ENCODE data around the gene MYO1E. TPM values are rescaled to one million over a fixed set of nuclear protein-coding genes. Genes with fewer than 3 reads are reported as not detected.
"Not testable (repeated sequence)": the region's sequence is repeated elsewhere in the genome, so short reads cannot be mapped to it uniquely, and the experiment has no call there.

The MYO1E gene
- total RNA-seq, 2 experiments from 2014 or later, result 51.0 to 61.0 TPM

GRCh38 chr15:59171067-59171397 lies 201.6 kb downstream of the MYO1E start:
- DNase-seq, result no peak
- H3K27ac Mint-ChIP-seq, result no peak overlapping the region
- peaks cover 6% of the 10 kb centered on the region for H3K27me3 Mint-ChIP-seq
- H3K36me3 Mint-ChIP-seq, result peaks cover 2% of the 10 kb centered on the region
- no peak overlapping the region for H3K4me3 Mint-ChIP-seq
- peaks cover 9% of the 10 kb centered on the region for H3K4me1 Mint-ChIP-seq
- no peaks in the 10 kb centered on the region for H3K9me3 Mint-ChIP-seq

- H3K36me3 Mint-ChIP-seq, result peaks cover 2% of the 10 kb centered on the region
- H3K9me3 Mint-ChIP-seq, result no peaks in the 10 kb centered on the region
- H3K27me3 Mint-ChIP-seq, result peaks cover 3% of the 10 kb centered on the region
- H3K27ac Mint-ChIP-seq, result no peak overlapping the region
- peaks cover 9% of the 10 kb centered on the region for H3K4me1 Mint-ChIP-seq
- no peak overlapping the region for H3K4me3 Mint-ChIP-seq
- DNase-seq, result no peak
These were observed 202.2 kb downstream of the MYO1E start for GRCh38 chr15:59170295-59171066.

GRCh38 chr15:59169251-59169708 lies 203.4 kb downstream of the MYO1E start:
- Mint-ChIP-seq H3K27ac (peak overlapping the region; percentile 65), H3K36me3 (peaks cover 2% of the 10 kb centered on the region), H3K4me1 (peaks cover 9% of the 10 kb centered on the region)

GRCh38 chr15:59168536-59168935 lies 204.1 kb downstream of the MYO1E start:
- no peak overlapping the region for H3K4me3 Mint-ChIP-seq
- no peak for DNase-seq
- no peaks in the 10 kb centered on the region for H3K36me3 Mint-ChIP-seq
- no peaks in the 10 kb centered on the region for H3K9me3 Mint-ChIP-seq
- H3K27me3 Mint-ChIP-seq, result no peaks in the 10 kb centered on the region
- peaks cover 9% of the 10 kb centered on the region for H3K4me1 Mint-ChIP-seq
- no peak overlapping the region for H3K27ac Mint-ChIP-seq

More at GRCh38 chr15:59169251-59169708, 203.4 kb downstream of the MYO1E start:
- no peak for DNase-seq
- no peaks in the 10 kb centered on the region for H3K27me3 Mint-ChIP-seq
- H3K9me3 Mint-ChIP-seq, result no peaks in the 10 kb centered on the region
- H3K4me3 Mint-ChIP-seq, result no peak overlapping the region

GRCh38 chr15:59166601-59167265 lies 205.9 kb downstream of the MYO1E start:
- H3K4me1 Mint-ChIP-seq, result peaks cover 9% of the 10 kb centered on the region
- no peak overlapping the region for H3K4me3 Mint-ChIP-seq
- no peak for DNase-seq
- no peaks in the 10 kb centered on the region for H3K36me3 Mint-ChIP-seq
- no peak overlapping the region for H3K27ac Mint-ChIP-seq
- H3K27me3 Mint-ChIP-seq, result no peaks in the 10 kb centered on the region
- H3K9me3 Mint-ChIP-seq, result no peaks in the 10 kb centered on the region

- Mint-ChIP-seq H3K36me3 (no peaks in the 10 kb centered on the region), H3K27me3 (no peaks in the 10 kb centered on the region), H3K27ac (no peak overlapping the region), H3K4me1 (peaks cover 9% of the 10 kb centered on the region), H3K9me3 (no peaks in the 10 kb centered on the region), H3K4me3 (no peak overlapping the region)
- DNase-seq, result no peak
These were observed 206.5 kb downstream of the MYO1E start for GRCh38 chr15:59166166-59166565.

GRCh38 chr15:59165726-59166125 lies 206.9 kb downstream of the MYO1E start:
- H3K4me1 Mint-ChIP-seq, result peaks cover 9% of the 10 kb centered on the region
- no peak overlapping the region for H3K27ac Mint-ChIP-seq
- no peaks in the 10 kb centered on the region for H3K27me3 Mint-ChIP-seq
- H3K36me3 Mint-ChIP-seq, result no peaks in the 10 kb centered on the region
- no peak overlapping the region for H3K4me3 Mint-ChIP-seq
- no peak for DNase-seq
- H3K9me3 Mint-ChIP-seq, result no peaks in the 10 kb centered on the region

GRCh38 chr15:59162080-59162479 lies 210.6 kb downstream of the MYO1E start:
- H3K4me1 Mint-ChIP-seq, DNase-seq, H3K27me3 Mint-ChIP-seq, H3K9me3 Mint-ChIP-seq, H3K4me3 Mint-ChIP-seq, H3K27ac Mint-ChIP-seq, H3K36me3 Mint-ChIP-seq: not testable (repeated sequence)

- no peaks in the 10 kb centered on the region for H3K9me3 Mint-ChIP-seq
- no peaks in the 10 kb centered on the region for H3K4me1 Mint-ChIP-seq
- no peaks in the 10 kb centered on the region for H3K27me3 Mint-ChIP-seq
- H3K27ac Mint-ChIP-seq, result no peak overlapping the region
- no peaks in the 10 kb centered on the region for H3K36me3 Mint-ChIP-seq
- DNase-seq, result peak; percentile 28
- H3K4me3 Mint-ChIP-seq, result no peak overlapping the region
These were observed 211.6 kb downstream of the MYO1E start for GRCh38 chr15:59160880-59161593.

GRCh38 chr15:59159210-59159609 lies 213.5 kb downstream of the MYO1E start:
- no peak overlapping the region for H3K27ac Mint-ChIP-seq
- H3K9me3 Mint-ChIP-seq, result no peaks in the 10 kb centered on the region
- no peaks in the 10 kb centered on the region for H3K36me3 Mint-ChIP-seq
- H3K4me3 Mint-ChIP-seq, result no peak overlapping the region
- DNase-seq, result no peak
- H3K27me3 Mint-ChIP-seq, result no peaks in the 10 kb centered on the region
- H3K4me1 Mint-ChIP-seq, result no peaks in the 10 kb centered on the region

GRCh38 chr15:59158701-59159034 lies 214.0 kb downstream of the MYO1E start:
- Mint-ChIP-seq H3K4me3 (no peak overlapping the region), H3K27ac (no peak overlapping the region)

GRCh38 chr15:59157840-59158700 lies 214.6 kb downstream of the MYO1E start:
- Mint-ChIP-seq H3K4me3 (no peak overlapping the region), H3K27ac (no peak overlapping the region), H3K9me3 (no peaks in the 10 kb centered on the region), H3K36me3 (no peaks in the 10 kb centered on the region), H3K27me3 (no peaks in the 10 kb centered on the region), H3K4me1 (no peaks in the 10 kb centered on the region)
- no peak for DNase-seq

More at GRCh38 chr15:59158701-59159034, 214.0 kb downstream of the MYO1E start:
- no peak for DNase-seq
- no peaks in the 10 kb centered on the region for H3K27me3 Mint-ChIP-seq
- H3K4me1 Mint-ChIP-seq, result no peaks in the 10 kb centered on the region
- no peaks in the 10 kb centered on the region for H3K9me3 Mint-ChIP-seq
- no peaks in the 10 kb centered on the region for H3K36me3 Mint-ChIP-seq

- no peaks in the 10 kb centered on the region for H3K27me3 Mint-ChIP-seq
- H3K4me3 Mint-ChIP-seq, result no peak overlapping the region
- no peak overlapping the region for H3K27ac Mint-ChIP-seq
- H3K4me1 Mint-ChIP-seq, result no peaks in the 10 kb centered on the region
- no peak for DNase-seq
- no peaks in the 10 kb centered on the region for H3K9me3 Mint-ChIP-seq
- no peaks in the 10 kb centered on the region for H3K36me3 Mint-ChIP-seq
These were observed 215.3 kb downstream of the MYO1E start for GRCh38 chr15:59157396-59157795.

GRCh38 chr15:59155431-59155830 lies 217.2 kb downstream of the MYO1E start:
- H3K27me3 Mint-ChIP-seq, result no peaks in the 10 kb centered on the region
- H3K4me3 Mint-ChIP-seq, result no peak overlapping the region
- no peaks in the 10 kb centered on the region for H3K4me1 Mint-ChIP-seq
- H3K27ac Mint-ChIP-seq, result no peak overlapping the region
- DNase-seq, result no peak
- H3K9me3 Mint-ChIP-seq, result no peaks in the 10 kb centered on the region
- H3K36me3 Mint-ChIP-seq, result no peaks in the 10 kb centered on the region

- no peaks in the 10 kb centered on the region for H3K4me1 Mint-ChIP-seq
- H3K4me3 Mint-ChIP-seq, result no peak overlapping the region
- no peaks in the 10 kb centered on the region for H3K27me3 Mint-ChIP-seq
- H3K9me3 Mint-ChIP-seq, result no peaks in the 10 kb centered on the region
- H3K27ac Mint-ChIP-seq, result no peak overlapping the region
- H3K36me3 Mint-ChIP-seq, result no peaks in the 10 kb centered on the region
- DNase-seq, result no peak
These were observed 218.4 kb downstream of the MYO1E start for GRCh38 chr15:59154243-59154642.
